Measurements from ENCODE around the gene C16orf96. TPM values are rescaled to one million over a fixed set of nuclear protein-coding genes. Genes with fewer than 3 reads are reported as not detected.

Gene C16orf96
- total and polyA plus RNA-seq, 2 of the 13 experiments (the other 11 are each of a cell fraction or from before 2014, with no cell fraction given), result 0.03 TPM; not detected in 1

- H3K36me3 ChIP-seq (replicated peaks in 1 of 2; ENCODE audit: control insufficient read depth in 1 of 2, insufficient read depth in 2 of 2, low read length in 2 of 2), result peaks cover 5 to 20% of the 10 kb centered on the region in 2 experiments; a peak in 2 of 5 replicates
- in situ Hi-C loops (cut with HindIII; ENCODE audit: extremely low pct_ligation_motif_present, low pct_unique_long_range_greater_than_20kb), result no loop called here
- H3K27me3 ChIP-seq (ENCODE audit: control insufficient read depth in 1 of 2, insufficient read depth in 2 of 2, low read length in 2 of 2), result no peaks in the 10 kb centered on the region; a peak in 1 of 5 replicates
- intact Hi-C loops (cut with micrococcal nuclease; ENCODE audit: unreplicated experiment), result loop anchor here (10.0 kb wide), 1 partner anchor 341 kb away; the partner anchor contains the start of gene SEC14L5
- peak overlapping the region; percentile 98 for H3K9ac ChIP-seq (ENCODE audit: insufficient read depth, low read depth, low read length)
- peaks cover 31% of the 10 kb centered on the region; the same call in 1 of the 2 replicates for H4K20me1 ChIP-seq (ENCODE audit: insufficient read depth, low read length)
- H3K4me1 ChIP-seq (ENCODE audit: insufficient read depth, low read length), result peaks cover 63% of the 10 kb centered on the region
- H3K27ac ChIP-seq (ENCODE audit: extremely low read length, insufficient read depth, low read length), result peak overlapping the region; percentile 75
- FAIRE-seq (no peak), ATAC-seq (no peak; the same call in 2 of the 3 replicates), DNase-seq (ENCODE audit: low spot score) (peak; percentile 42)
- POLR2A ChIA-PET, result interaction anchor here (1.0 to 1.5 kb wide), 4 partner anchors 11 to 121 kb away, joined by 3 to 7 read pairs (median 3); partner anchors contain the start of genes DNAAF8 and MGRN1
- peak overlapping the region; percentile 92 for H3K4me2 ChIP-seq (ENCODE audit: low read depth, low read length)
- CTCF ChIA-PET (ENCODE audit: low intra/inter-chr PET ratio, low total read pairs), result no interaction called here
- no peaks in the 10 kb centered on the region for H3K9me3 ChIP-seq (ENCODE audit: low read length)
- BruUV-seq (replicated peaks), result TSS peak; percentile 54
- WGBS (ENCODE audit: low lambda C conversion rate), result 0% methylated on average over 16 of the region's 92 CpGs
- no peak overlapping the region for H2AFZ ChIP-seq (ENCODE audit: low read length)
- H3K4me3 ChIP-seq (replicated peaks in 1 of 3; ENCODE audit: insufficient read depth in 1 of 3, low read depth in 2 of 3, low read length in 3 of 3), result peak overlapping the region; percentile 73 to 97 (median 88)
- peaks cover 38% of the 10 kb centered on the region for H3K79me2 ChIP-seq (ENCODE audit: insufficient read depth, low read length)
- no peak for TF ChIP-seq ELF3 (CRISPR knock-in tag; IDR thresholded peaks at IDR 0.05)
- no peak for TF ChIP-seq LCORL (IDR thresholded peaks at IDR 0.05)
- TF ChIP-seq LCORL (CRISPR knock-in tag; IDR thresholded peaks at IDR 0.05), result no peak
- no peak for TF ChIP-seq KAT8 (CRISPR knock-in tag; IDR thresholded peaks at IDR 0.05)
- TF ChIP-seq TBX2 (CRISPR knock-in tag; IDR thresholded peaks at IDR 0.05; ENCODE audit: borderline replicate concordance), result peak; percentile 42; the same call in 1 of the 2 replicates
- TF ChIP-seq ZNF501 (CRISPR knock-in tag; IDR thresholded peaks at IDR 0.05), result 0 out of 2 replicates have a peak, but pooled peaks have one; percentile 29
- peak; percentile 64 for TF ChIP-seq ZNF18 (CRISPR knock-in tag; IDR thresholded peaks at IDR 0.05; ENCODE audit: insufficient replicate concordance)
- TF ChIP-seq NFAT5 (CRISPR knock-in tag; IDR thresholded peaks at IDR 0.05), result peak; percentile 26; the same call in 1 of the 2 replicates
- peak; percentile 40; the same call in 1 of the 2 replicates for TF ChIP-seq MTERF4 (CRISPR knock-in tag; IDR thresholded peaks at IDR 0.05)
- TF ChIP-seq POLR2G (IDR thresholded peaks at IDR 0.05; ENCODE audit: low read depth, low read length), result no peak
- peak; percentile 77 for TF ChIP-seq MYC (CRISPR knock-in tag; IDR thresholded peaks at IDR 0.05; ENCODE audit: borderline replicate concordance)
- TF ChIP-seq ZNF552 (CRISPR knock-in tag; IDR thresholded peaks at IDR 0.05; ENCODE audit: borderline replicate concordance), result 0 out of 2 replicates have a peak, but pooled peaks have one; percentile 55
These were observed 57.8 kb downstream of the C16orf96 start for GRCh38 chr16:4613636-4614570.

All from HepG2 (cell line).